ENCODE measurements around the gene FBXO41.

GRCh38 chr2:73235315-73236028 lies 48.8 kb downstream of the FBXO41 start:
- TF ChIP-seq POLR2A (IDR thresholded peaks at IDR 0.05): no peak
- no peak for TF ChIP-seq CTCF (IDR thresholded peaks at IDR 0.05)

Data from suprapubic skin (tissue), 3 donors.